ENCODE results near the gene FHIP2A. TPM values are rescaled to one million over a fixed set of nuclear protein-coding genes. Genes with fewer than 3 reads are reported as not detected.

Gene FHIP2A
- total RNA-seq, 1 experiment from 2014 or later = 20.7 TPM

GRCh38 chr10:114791768-114792167 lies 29.8 kb upstream of the FHIP2A start:
- POLR2A ChIA-PET = no interaction called here
- no TSS peak for BruUV-seq (replicated peaks)

GRCh38 chr10:114795039-114795438 lies 26.5 kb upstream of the FHIP2A start:
- no peak for ATAC-seq
- no peaks in the 10 kb centered on the region for H3K79me2 ChIP-seq (ENCODE audit: insufficient read depth, low read length)
- no peaks in the 10 kb centered on the region for H3K4me1 ChIP-seq (ENCODE audit: control insufficient read depth in 1 of 2, insufficient read depth in 2 of 2, low read length in 2 of 2)
- ChIA-PET POLR2A (no interaction called here), RAD21 (ENCODE audit: low non-redundant PET in 1 of 2, low total read pairs in 2 of 2, uncharacterized antibody in 2 of 2, unreplicated experiment in 2 of 2) (no interaction called here), CTCF (no interaction called here)
- H3K27me3 ChIP-seq (ENCODE audit: insufficient read depth, low read length) = no peaks in the 10 kb centered on the region
- H2AFZ ChIP-seq (ENCODE audit: low read depth, low read length, poor library complexity, severe bottlenecking) = no peak overlapping the region
- H4K20me1 ChIP-seq (ENCODE audit: insufficient read depth) = no peaks in the 10 kb centered on the region
- no peak overlapping the region for H3K4me2 ChIP-seq (ENCODE audit: low read length)
- H3K27ac ChIP-seq (ENCODE audit: low read depth, low read length) = no peak overlapping the region
- BruUV-seq (replicated peaks) = no TSS peak
- H3K9ac ChIP-seq (ENCODE audit: low read length) = no peak overlapping the region
- no peak overlapping the region for H3K4me3 ChIP-seq (replicated peaks in 1 of 2; ENCODE audit: low read depth in 1 of 2, low read length in 2 of 2)
- no peaks in the 10 kb centered on the region for H3K9me2 ChIP-seq (ENCODE audit: insufficient read depth)
- DNase-seq (ENCODE audit: low read depth, low spot score) = no peak
- H3K36me3 ChIP-seq (ENCODE audit: control insufficient read depth in 1 of 2, insufficient read depth in 2 of 2, low read length in 2 of 2) = no peaks in the 10 kb centered on the region
- no peak for TF ChIP-seq ATF3 (IDR thresholded peaks at IDR 0.05)
- no peak for TF ChIP-seq CBX3 (IDR thresholded peaks at IDR 0.05; ENCODE audit: low read depth)
- TF ChIP-seq ZNF274 (IDR thresholded peaks at IDR 0.05; ENCODE audit: low read depth, low read length) = no peak
- TF ChIP-seq, protein P1, sequence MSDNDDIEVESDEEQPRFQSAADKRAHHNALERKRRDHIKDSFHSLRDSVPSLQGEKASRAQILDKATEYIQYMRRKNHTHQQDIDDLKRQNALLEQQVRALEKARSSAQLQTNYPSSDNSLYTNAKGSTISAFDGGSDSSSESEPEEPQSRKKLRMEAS (IDR thresholded peaks at IDR 0.05) = no peak
- TF ChIP-seq POLR2A (IDR thresholded peaks at IDR 0.05; ENCODE audit: borderline replicate concordance, extremely low read depth, insufficient read depth, insufficient read length) = no peak
- TF ChIP-seq CEBPB (IDR thresholded peaks at IDR 0.05; ENCODE audit: low read depth) = no peak
- no peak for TF ChIP-seq TCF7L2 (IDR thresholded peaks at IDR 0.05; ENCODE audit: borderline replicate concordance, extremely low read depth, insufficient read depth, insufficient read length)
- no peak for TF ChIP-seq ELF1 (IDR thresholded peaks at IDR 0.05; ENCODE audit: borderline replicate concordance, low read depth)
- TF ChIP-seq FOSL1 (IDR thresholded peaks at IDR 0.05; ENCODE audit: low read depth) = no peak
- TF ChIP-seq CTCF (IDR thresholded peaks at IDR 0.05 in 2 of 3, conservative IDR thresholded peaks at IDR 0.05 in 1 of 3; ENCODE audit: borderline replicate concordance in 1 of 3, insufficient read depth in 1 of 3, low read depth in 2 of 3, low read length in 2 of 3) = no peak
- TF ChIP-seq POLR2AphosphoS5 (IDR thresholded peaks at IDR 0.05; ENCODE audit: low read depth, low read length) = no peak
- TF ChIP-seq EZH2 (IDR thresholded peaks at IDR 0.05) = no peak
- no peak for TF ChIP-seq JUND (IDR thresholded peaks at IDR 0.05)
- TF ChIP-seq SIN3A (IDR thresholded peaks at IDR 0.05; ENCODE audit: low read depth) = no peak
- intact Hi-C loops (cut with micrococcal nuclease) = no loop called here
- H3K9me3 ChIP-seq (ENCODE audit: control insufficient read depth in 1 of 2, insufficient read depth in 1 of 2, low read depth in 1 of 2, low read length in 2 of 2) = no peaks in the 10 kb centered on the region

More at GRCh38 chr10:114791768-114792167, 29.8 kb upstream of the FHIP2A start:
- no peaks in the 10 kb centered on the region for H3K27me3 ChIP-seq (ENCODE audit: insufficient read depth, low read length)
- DNase-seq (ENCODE audit: low read depth, low spot score) = no peak
- no peak for TF ChIP-seq ATF3 (IDR thresholded peaks at IDR 0.05)
- no peak overlapping the region for H3K4me3 ChIP-seq (replicated peaks in 1 of 2; ENCODE audit: low read depth in 1 of 2, low read length in 2 of 2)
- no peak overlapping the region for H3K9ac ChIP-seq (ENCODE audit: low read length)
- no peaks in the 10 kb centered on the region for H3K36me3 ChIP-seq (ENCODE audit: control insufficient read depth in 1 of 2, insufficient read depth in 2 of 2, low read length in 2 of 2)
- no peaks in the 10 kb centered on the region for H3K79me2 ChIP-seq (ENCODE audit: insufficient read depth, low read length)
- H3K4me2 ChIP-seq (ENCODE audit: low read length) = no peak overlapping the region
- no peaks in the 10 kb centered on the region for H3K9me2 ChIP-seq (ENCODE audit: insufficient read depth)
- no peak overlapping the region for H3K27ac ChIP-seq (ENCODE audit: low read depth, low read length)
- no peak overlapping the region for H2AFZ ChIP-seq (ENCODE audit: low read depth, low read length, poor library complexity, severe bottlenecking)
- H3K9me3 ChIP-seq (ENCODE audit: control insufficient read depth in 1 of 2, insufficient read depth in 1 of 2, low read depth in 1 of 2, low read length in 2 of 2) = no peaks in the 10 kb centered on the region
- no peaks in the 10 kb centered on the region for H4K20me1 ChIP-seq (ENCODE audit: insufficient read depth)
- CTCF ChIA-PET = interaction anchor here (1.6 kb wide), 1 partner anchor 29 kb away, joined by 3 read pairs; no protein-coding TSS in a partner anchor
- no peak for ATAC-seq
- H3K4me1 ChIP-seq (ENCODE audit: control insufficient read depth in 1 of 2, insufficient read depth in 2 of 2, low read length in 2 of 2) = peaks cover 0 to 9% of the 10 kb centered on the region in 2 experiments; a peak in 3 of 4 replicates
- intact Hi-C loops (cut with micrococcal nuclease) = no loop called here
- RAD21 ChIA-PET (ENCODE audit: low non-redundant PET in 1 of 2, low total read pairs in 2 of 2, uncharacterized antibody in 2 of 2, unreplicated experiment in 2 of 2) = no interaction called here
